Choroid plexus epithelial cell (primary cell): Measurements from ENCODE around the gene CACNA1G.
A peak's percentile ranks its signal among the peaks of the same experiment; 100 is the strongest.

ENCODE experiments used
- DNase-seq: peaks from one replicate; pipeline ENCODE4 v3.0.0-alpha.2; 2010; ENCODE audit warnings: low read depth
- H3K4me3 ChIP-seq: 2 replicates; pipeline ENCODE4 v1.5.1; 2011; ENCODE audit warnings: low read depth, mild to moderate bottlenecking, control low read depth, low read length, moderate library complexity
- CTCF ChIP-seq: conservative IDR thresholded peaks from 2 replicates; pipeline ENCODE4 v1.5.1; 2011; ENCODE audit warnings: low read depth, mild to moderate bottlenecking, control low read depth, inconsistent platforms, low read length, moderate library complexity

CACNA1G gene

GRCh38 chr17:50609380-50610074 lies 49.0 kb downstream of the CACNA1G start:
- no peak overlapping the region for H3K4me3 ChIP-seq
- no peak for TF ChIP-seq CTCF
- no peak for DNase-seq

- peak; percentile 14 for DNase-seq
- TF ChIP-seq CTCF: no peak
- no peak overlapping the region for H3K4me3 ChIP-seq
Measured at GRCh38 chr17:50611634-50612033, 51.1 kb downstream of the CACNA1G start.

- TF ChIP-seq CTCF: no peak
- H3K4me3 ChIP-seq: no peak overlapping the region
- DNase-seq: no peak
Measured at GRCh38 chr17:50612281-50612680, 51.8 kb downstream of the CACNA1G start.

- peak; percentile 45 for TF ChIP-seq CTCF
- peak; percentile 25 for DNase-seq
- no peak overlapping the region for H3K4me3 ChIP-seq
Measured at GRCh38 chr17:50613007-50613992, 52.8 kb downstream of the CACNA1G start.

GRCh38 chr17:50614471-50615051 lies 54.0 kb downstream of the CACNA1G start:
- no peak overlapping the region for H3K4me3 ChIP-seq
- no peak for TF ChIP-seq CTCF
- DNase-seq: no peak

- TF ChIP-seq CTCF: no peak
- DNase-seq: no peak
- no peak overlapping the region for H3K4me3 ChIP-seq
Measured at GRCh38 chr17:50615828-50616227, 55.3 kb downstream of the CACNA1G start.
